Activated naive CD8-positive, alpha-beta T cell treated with anti-CD3 and anti-CD28 coated beads for 36 hours (primary cell): ENCODE results near the gene CYFIP1. TPM values are rescaled to one million over a fixed set of nuclear protein-coding genes. Genes with fewer than 3 reads are reported as not detected.
"Not testable (repeated sequence)": the region's sequence is repeated elsewhere in the genome, so short reads cannot be mapped to it uniquely, and the experiment has no call there.

Source experiments
- DNase-seq: peaks from one replicate; pipeline ENCODE4 v3.0.0; 2021
- H3K27ac Mint-ChIP-seq: one replicate; pipeline ENCODE4 v1.8.0; 2022; ENCODE audit warnings: mild to moderate bottlenecking, moderate library complexity, mixed read lengths
- H3K27me3 Mint-ChIP-seq: one replicate; pipeline ENCODE4 v1.8.0; 2022; ENCODE audit warnings: mild to moderate bottlenecking, mixed read lengths
- H3K36me3 Mint-ChIP-seq: one replicate; pipeline ENCODE4 v1.8.0; 2021; ENCODE audit warnings: mild to moderate bottlenecking, mixed read lengths
- H3K4me1 Mint-ChIP-seq: one replicate; pipeline ENCODE4 v1.8.0; 2021; ENCODE audit warnings: mixed read lengths
- H3K4me3 Mint-ChIP-seq: one replicate; pipeline ENCODE4 v1.8.0; 2022; ENCODE audit warnings: mild to moderate bottlenecking, moderate library complexity, mixed read lengths
- H3K9me3 Mint-ChIP-seq: one replicate; pipeline ENCODE4 v1.8.0; 2022; ENCODE audit warnings: mixed read lengths
- total RNA-seq, 2 experiments: library from RNA; stranded (reverse); gene quantifications; one replicate each; pipeline ENCODE4 v1.2.3, GENCODE V29; 2021

CYFIP1 gene
- 10 to 100 TPM; 14.9 to 17.1 TPM for total RNA-seq

DNA sequence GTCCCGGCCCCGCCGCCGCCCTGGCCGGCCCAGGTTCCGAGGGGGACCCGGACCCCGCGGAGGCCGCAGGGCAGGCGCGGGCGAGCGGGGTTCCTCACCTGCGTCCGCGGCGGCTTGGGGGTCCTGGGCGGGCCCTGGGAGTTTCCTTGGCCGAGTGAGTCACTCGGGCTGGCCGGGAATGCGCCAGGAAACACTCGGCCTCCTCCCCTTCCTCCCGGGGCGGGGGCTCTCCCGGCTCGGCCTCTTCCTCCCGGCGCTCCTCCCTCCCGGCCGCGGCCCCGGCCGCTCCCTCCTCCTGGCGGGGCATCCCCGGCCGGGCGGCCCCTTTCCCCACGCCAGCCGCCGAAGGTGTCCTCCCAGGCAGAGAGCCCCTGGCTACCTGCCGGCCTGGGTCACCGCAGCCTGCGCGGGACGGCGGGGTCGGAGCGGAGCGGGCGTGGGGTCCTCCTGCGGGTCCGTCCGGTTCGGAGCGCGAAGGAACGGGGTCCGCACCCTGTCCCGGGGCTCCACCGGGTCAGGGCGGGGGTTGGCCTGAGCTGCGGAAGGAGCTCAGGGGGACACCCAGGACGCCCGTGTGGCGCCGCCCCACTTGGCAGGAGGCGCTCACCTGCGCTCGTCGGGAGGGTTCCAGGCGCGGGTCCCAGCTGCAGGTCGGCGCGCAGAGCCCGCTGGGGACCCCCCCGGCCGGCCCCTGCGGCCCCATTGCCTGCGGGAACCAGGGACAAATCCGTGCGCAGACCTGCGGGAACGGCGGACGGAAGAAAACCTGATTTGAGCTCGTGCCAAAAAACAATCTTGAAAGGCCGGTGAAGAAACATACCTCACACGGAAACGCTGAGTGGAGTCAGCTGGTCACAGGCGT lies at the start of gene CYFIP1:
Gene CYFIP1, minus strand, starts transcription at position 180 of the 862 bp plus-strand sequence. CDS start 33,083 bp downstream, outside the sequence.
- Mint-ChIP-seq H3K4me3 (peak within 1 kb of the TSS; percentile 83), H3K9me3 (no peaks in the 10 kb centered on the region), H3K27me3 (peaks cover 28% of the 10 kb centered on the region), H3K4me1 (peaks cover 13% of the 10 kb centered on the region), H3K36me3 (no peaks in the 10 kb centered on the region), H3K27ac (peak within 1 kb of the TSS; percentile 8)
- DNase-seq: peak; percentile 17

GRCh38 chr15:23026218-23026617 lies 46.0 kb upstream of the CYFIP1 start:
- H3K4me1 Mint-ChIP-seq: no peaks in the 10 kb centered on the region
- no peak overlapping the region for H3K27ac Mint-ChIP-seq
- no peaks in the 10 kb centered on the region for H3K9me3 Mint-ChIP-seq
- H3K4me3 Mint-ChIP-seq: no peak overlapping the region
- DNase-seq: no peak
- H3K36me3 Mint-ChIP-seq: peaks cover 31% of the 10 kb centered on the region
- no peaks in the 10 kb centered on the region for H3K27me3 Mint-ChIP-seq

DNA sequence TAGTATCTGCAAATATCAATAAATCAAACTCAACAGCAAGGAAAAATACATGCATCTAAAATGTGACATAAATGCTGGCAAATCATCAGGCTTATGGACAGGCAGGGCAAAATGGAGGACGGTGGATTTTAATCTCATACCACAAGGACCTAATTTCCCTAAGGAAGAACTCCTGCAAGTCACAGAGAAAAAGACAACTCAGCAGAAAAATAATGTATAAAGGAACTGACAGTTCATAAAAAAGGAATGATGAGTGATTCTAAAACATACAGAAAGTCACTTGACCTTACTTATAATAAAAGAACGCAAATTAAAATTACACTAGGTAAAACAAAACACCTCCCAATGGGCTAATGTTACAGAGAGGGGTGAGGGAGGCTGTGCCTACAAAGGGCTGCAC lies 42.0 kb upstream of the CYFIP1 start:
- no peaks in the 10 kb centered on the region for H3K27me3 Mint-ChIP-seq
- H3K36me3 Mint-ChIP-seq: peaks cover 30% of the 10 kb centered on the region

GRCh38 chr15:23014394-23015000 lies 34.3 kb upstream of the CYFIP1 start:
- H3K9me3 Mint-ChIP-seq: no peaks in the 10 kb centered on the region
- no peak for DNase-seq
- H3K4me1 Mint-ChIP-seq: no peaks in the 10 kb centered on the region
- no peaks in the 10 kb centered on the region for H3K27me3 Mint-ChIP-seq
- H3K36me3 Mint-ChIP-seq: peaks cover 20% of the 10 kb centered on the region
- no peak overlapping the region for H3K4me3 Mint-ChIP-seq
- no peak overlapping the region for H3K27ac Mint-ChIP-seq

More for the DNA sequence above, 42.0 kb upstream of the CYFIP1 start:
- Mint-ChIP-seq H3K9me3 (no peaks in the 10 kb centered on the region), H3K27ac (no peak overlapping the region), H3K4me1 (no peaks in the 10 kb centered on the region), H3K4me3 (no peak overlapping the region)
- DNase-seq: no peak

DNA sequence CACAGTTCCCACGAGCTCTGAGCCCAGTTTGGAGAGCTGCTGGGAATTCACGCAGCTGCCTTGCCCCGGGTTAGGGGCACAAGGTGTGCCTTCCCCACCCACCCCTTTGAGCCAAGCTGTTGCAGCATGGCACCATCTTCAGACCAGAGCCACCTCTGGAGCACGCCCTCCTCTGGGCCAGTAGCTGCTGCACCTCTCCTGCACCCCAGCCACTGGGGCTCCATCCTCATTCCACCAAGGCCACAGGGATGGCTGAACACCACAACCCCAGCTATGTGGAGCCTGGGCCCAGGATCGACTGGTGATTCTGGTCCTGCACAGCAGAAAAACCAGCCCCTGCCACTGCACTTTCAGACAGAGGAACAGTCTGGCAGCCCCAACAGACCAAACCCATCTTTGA lies 33.5 kb upstream of the CYFIP1 start:
- H3K4me3 Mint-ChIP-seq: no peak overlapping the region
- no peaks in the 10 kb centered on the region for H3K27me3 Mint-ChIP-seq
- no peaks in the 10 kb centered on the region for H3K4me1 Mint-ChIP-seq
- H3K27ac Mint-ChIP-seq: no peak overlapping the region
- no peaks in the 10 kb centered on the region for H3K9me3 Mint-ChIP-seq
- H3K36me3 Mint-ChIP-seq: peaks cover 20% of the 10 kb centered on the region
- no peak for DNase-seq

DNA sequence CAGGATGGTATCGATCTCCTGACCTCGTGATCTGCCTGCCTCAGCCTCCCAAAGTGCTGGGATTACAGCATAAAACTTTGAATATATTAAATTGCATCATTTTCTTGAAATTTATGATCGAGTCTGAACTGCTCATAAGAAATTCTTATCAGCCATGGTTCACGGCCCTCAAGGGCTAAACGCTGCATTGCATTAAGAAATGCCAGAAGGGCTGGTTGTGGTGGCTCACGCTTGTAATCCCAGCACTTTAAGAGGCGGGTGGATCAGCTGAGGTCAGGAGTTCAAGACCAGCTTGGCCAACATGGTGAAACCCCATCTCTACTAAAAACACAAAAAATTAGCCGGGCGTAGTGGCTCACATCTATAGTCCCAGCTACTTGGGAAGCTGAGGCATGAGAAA lies 32.4 kb upstream of the CYFIP1 start:
- H3K27ac Mint-ChIP-seq, DNase-seq, H3K9me3 Mint-ChIP-seq, H3K4me3 Mint-ChIP-seq, H3K27me3 Mint-ChIP-seq, H3K4me1 Mint-ChIP-seq: not testable (repeated sequence)
- peaks cover 21% of the 10 kb centered on the region for H3K36me3 Mint-ChIP-seq

- Mint-ChIP-seq H3K4me3 (no peak overlapping the region), H3K27me3 (no peaks in the 10 kb centered on the region), H3K9me3 (no peaks in the 10 kb centered on the region), H3K36me3 (peaks cover 18% of the 10 kb centered on the region), H3K27ac (no peak overlapping the region), H3K4me1 (no peaks in the 10 kb centered on the region)
- DNase-seq: no peak
Measured at GRCh38 chr15:23003736-23004135, 23.6 kb upstream of the CYFIP1 start.

- no peaks in the 10 kb centered on the region for H3K27me3 Mint-ChIP-seq
- no peak for DNase-seq
- H3K4me1 Mint-ChIP-seq: no peaks in the 10 kb centered on the region
- H3K36me3 Mint-ChIP-seq: peaks cover 18% of the 10 kb centered on the region
- no peaks in the 10 kb centered on the region for H3K9me3 Mint-ChIP-seq
- H3K27ac Mint-ChIP-seq: no peak overlapping the region
- no peak overlapping the region for H3K4me3 Mint-ChIP-seq
Measured at GRCh38 chr15:23002920-23003319, 22.8 kb upstream of the CYFIP1 start.

- no peak overlapping the region for H3K27ac Mint-ChIP-seq
- H3K27me3 Mint-ChIP-seq: no peaks in the 10 kb centered on the region
- H3K4me3 Mint-ChIP-seq: no peak overlapping the region
- peaks cover 27% of the 10 kb centered on the region for H3K36me3 Mint-ChIP-seq
- no peak for DNase-seq
- no peaks in the 10 kb centered on the region for H3K4me1 Mint-ChIP-seq
- no peaks in the 10 kb centered on the region for H3K9me3 Mint-ChIP-seq
Measured at GRCh38 chr15:22995795-22996194, 15.6 kb upstream of the CYFIP1 start.

GRCh38 chr15:22992024-22992326 lies 11.8 kb upstream of the CYFIP1 start:
- DNase-seq: no peak
- no peak overlapping the region for H3K4me3 Mint-ChIP-seq
- no peak overlapping the region for H3K27ac Mint-ChIP-seq
- H3K4me1 Mint-ChIP-seq: no peaks in the 10 kb centered on the region
- H3K36me3 Mint-ChIP-seq: peaks cover 23% of the 10 kb centered on the region
- H3K9me3 Mint-ChIP-seq: no peaks in the 10 kb centered on the region
- no peaks in the 10 kb centered on the region for H3K27me3 Mint-ChIP-seq

GRCh38 chr15:22989576-22990477 lies 9.7 kb upstream of the CYFIP1 start:
- H3K27me3 Mint-ChIP-seq: no peaks in the 10 kb centered on the region
- no peak for DNase-seq
- H3K9me3 Mint-ChIP-seq: no peaks in the 10 kb centered on the region
- no peak overlapping the region for H3K4me3 Mint-ChIP-seq
- peaks cover 14% of the 10 kb centered on the region for H3K36me3 Mint-ChIP-seq
- no peaks in the 10 kb centered on the region for H3K4me1 Mint-ChIP-seq
- no peak overlapping the region for H3K27ac Mint-ChIP-seq

- Mint-ChIP-seq H3K36me3 (peaks cover 8% of the 10 kb centered on the region), H3K4me1 (no peaks in the 10 kb centered on the region), H3K27ac (no peak overlapping the region), H3K9me3 (no peaks in the 10 kb centered on the region), H3K4me3 (no peak overlapping the region), H3K27me3 (no peaks in the 10 kb centered on the region)
- no peak for DNase-seq
Measured at GRCh38 chr15:22988811-22989210, 8.6 kb upstream of the CYFIP1 start.

DNA sequence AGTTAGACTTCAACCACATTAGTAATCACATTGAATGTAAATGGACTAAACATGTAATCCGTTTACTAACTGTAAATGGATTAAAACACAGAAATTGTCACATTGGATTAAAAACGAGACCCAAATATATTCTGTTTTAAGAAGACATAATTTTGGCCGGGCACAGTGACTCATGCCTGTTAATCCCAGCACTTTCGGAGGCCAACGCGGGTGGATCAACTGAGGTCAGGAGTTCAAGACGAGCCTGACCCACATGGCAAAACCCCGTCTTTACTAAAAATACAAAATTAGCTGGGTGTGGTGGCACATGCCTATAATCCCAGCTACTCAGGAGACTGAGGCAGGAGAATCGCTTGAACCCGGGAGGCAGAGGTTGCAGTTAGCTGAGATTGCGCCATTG lies 1.8 kb upstream of the CYFIP1 start:
- not testable (repeated sequence) for H3K9me3 Mint-ChIP-seq, DNase-seq, H3K27ac Mint-ChIP-seq, H3K36me3 Mint-ChIP-seq, H3K4me3 Mint-ChIP-seq
- Mint-ChIP-seq H3K4me1 (peaks cover 13% of the 10 kb centered on the region), H3K27me3 (peaks cover 28% of the 10 kb centered on the region)

DNA sequence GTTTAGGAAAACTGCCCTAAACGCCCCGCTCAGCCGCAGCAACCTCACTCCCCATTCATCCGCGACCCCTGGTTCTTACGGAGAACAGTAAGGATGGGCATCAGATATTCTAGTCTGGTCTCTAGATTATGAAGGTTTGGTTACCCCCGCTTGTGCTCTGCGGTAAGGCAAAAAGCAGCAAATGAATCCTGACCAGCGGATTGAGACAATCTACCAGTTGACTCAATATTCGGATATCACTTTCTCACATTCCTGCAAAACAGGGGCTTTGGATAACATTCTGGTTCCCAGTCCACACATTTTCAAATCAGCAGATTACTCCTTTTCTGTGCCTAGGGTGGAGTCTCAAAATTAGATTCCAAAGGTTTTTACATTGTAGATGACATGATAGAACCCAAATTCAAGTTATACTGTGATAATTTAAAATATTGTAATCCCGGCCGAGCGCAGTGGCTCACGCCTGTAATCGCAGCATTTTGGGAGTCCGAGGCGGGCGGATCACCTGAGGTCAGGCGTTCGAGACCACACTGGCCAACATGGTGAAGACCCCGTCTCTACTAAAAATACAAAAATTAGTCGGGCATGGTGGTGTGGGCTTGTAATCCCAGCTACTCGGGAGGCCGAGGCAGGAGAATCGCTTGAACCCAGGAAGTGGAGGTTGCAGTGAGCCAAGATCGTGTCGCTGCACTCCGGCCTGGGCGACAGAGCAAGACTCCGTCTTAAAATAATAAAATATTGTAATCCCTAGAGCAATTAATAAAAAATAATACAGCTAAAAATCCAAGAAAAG lies 1.1 kb upstream of the CYFIP1 start:
- Mint-ChIP-seq H3K9me3 (no peaks in the 10 kb centered on the region), H3K36me3 (no peaks in the 10 kb centered on the region), H3K4me3 (peak overlapping the region; percentile 59), H3K4me1 (peaks cover 13% of the 10 kb centered on the region), H3K27ac (no peak overlapping the region), H3K27me3 (peaks cover 28% of the 10 kb centered on the region)
- no peak for DNase-seq
